WTC11 (cell line): ENCODE data around the gene VCP.

Experiments
- AFF4 ChIP-seq: sonication (generic); formaldehyde crosslinking; IDR thresholded peaks from 2 replicates; pipeline ENCODE4 v1.8.1; 2023; ENCODE audit warnings: mild to moderate bottlenecking, missing genetic modification reagents, borderline replicate concordance
- CREB1 ChIP-seq: sonication (generic); formaldehyde crosslinking; IDR thresholded peaks from 2 replicates; pipeline ENCODE4 v1.8.0; 2023; ENCODE audit warnings: mild to moderate bottlenecking, missing genetic modification reagents
- CTCF ChIP-seq: fragments of 200-600 bp; IDR thresholded peaks from 2 replicates; pipeline ENCODE4 v1.8.0; 2022; ENCODE audit warnings: antibody characterized with exemption
- MAX ChIP-seq: sonication (generic); formaldehyde crosslinking; IDR thresholded peaks from 2 replicates; pipeline ENCODE4 v1.8.0; 2022; ENCODE audit warnings: mild to moderate bottlenecking, missing genetic modification reagents
- NFATC4 ChIP-seq: fragments of 250-450 bp; sonication (Bioruptor Pico); IDR thresholded peaks from 2 replicates; pipeline ENCODE4 v1.9.0; 2021; ENCODE audit warnings: mild to moderate bottlenecking
- NFE2L1 ChIP-seq: sonication (generic); formaldehyde crosslinking; IDR thresholded peaks from 2 replicates; pipeline ENCODE4 v1.8.1; 2023; ENCODE audit warnings: missing genetic modification reagents
- TEAD1 ChIP-seq: sonication (generic); formaldehyde crosslinking; IDR thresholded peaks from 2 replicates; pipeline ENCODE4 v1.8.0; 2022; ENCODE audit warnings: mild to moderate bottlenecking, missing genetic modification reagents

- TF ChIP-seq CTCF (no peak), CREB1 (CRISPR knock-in tag) (no peak), MAX (CRISPR knock-in tag) (no peak), NFATC4 (CRISPR knock-in tag) (no peak), NFE2L1 (no peak), TEAD1 (CRISPR knock-in tag) (no peak), AFF4 (CRISPR knock-in tag) (no peak)
Measured at GRCh38 chr9:35103660-35104191, 31.3 kb upstream of the VCP start.
